H9 (cell line): Measurements from ENCODE around the gene SELENOH. TPM values are rescaled to one million over a fixed set of nuclear protein-coding genes. Genes with fewer than 3 reads are reported as not detected.

Experiments
- DNase-seq: peaks from one replicate; pipeline ENCODE4 v3.0.0-alpha.2; 2017
- H2AFZ ChIP-seq: one replicate; pipeline ENCODE4 v1.6.1; 2013; ENCODE audit warnings: mild to moderate bottlenecking, low read length, control low read depth, moderate library complexity
- H2AK5ac ChIP-seq: 2 replicates; pipeline ENCODE4 v1.6.1; 2013; ENCODE audit warnings: low read length, control low read depth, mixed read lengths; ENCODE audit not compliant: insufficient read length
- H2BK120ac ChIP-seq: one replicate; pipeline ENCODE4 v1.6.1; 2013; ENCODE audit warnings: low read depth, mild to moderate bottlenecking, low read length, control low read depth, inconsistent platforms; ENCODE audit not compliant: poor library complexity, severe bottlenecking
- H2BK12ac ChIP-seq: 2 replicates; pipeline ENCODE4 v1.6.1; 2013; ENCODE audit warnings: low read length, control low read depth, mixed read lengths, low read depth; ENCODE audit not compliant: insufficient read length
- H2BK15ac ChIP-seq: 2 replicates; pipeline ENCODE4 v1.6.1; 2013; ENCODE audit warnings: low read depth, low read length, control low read depth
- H2BK20ac ChIP-seq: one replicate; pipeline ENCODE4 v1.6.1; 2013; ENCODE audit warnings: low read depth, mild to moderate bottlenecking, low read length, control low read depth, inconsistent platforms; ENCODE audit not compliant: poor library complexity, severe bottlenecking
- H2BK5ac ChIP-seq: 2 replicates; pipeline ENCODE4 v1.6.1; 2013; ENCODE audit warnings: low read length, control low read depth, mixed read lengths; ENCODE audit not compliant: insufficient read length
- H3K14ac ChIP-seq: 2 replicates; pipeline ENCODE4 v1.6.1; 2013; ENCODE audit warnings: low read length, control low read depth; ENCODE audit not compliant: insufficient read depth
- H3K18ac ChIP-seq: 2 replicates; pipeline ENCODE4 v1.6.1; 2013; ENCODE audit warnings: low read depth, mild to moderate bottlenecking, mixed read lengths, low read length, control low read depth; ENCODE audit not compliant: insufficient read length
- H3K23ac ChIP-seq: 2 replicates; pipeline ENCODE4 v1.6.1; 2013; ENCODE audit warnings: low read length, control low read depth, mixed read lengths, low read depth; ENCODE audit not compliant: insufficient read length
- H3K23me2 ChIP-seq: 2 replicates; pipeline ENCODE4 v1.6.1; 2013; ENCODE audit warnings: low read depth, mild to moderate bottlenecking, mixed read lengths, low read length, control low read depth; ENCODE audit not compliant: insufficient read length, poor library complexity, severe bottlenecking
- H3K27ac ChIP-seq: 2 replicates; pipeline ENCODE4 v1.5.1; 2013; ENCODE audit warnings: low read length, control low read depth, mixed read lengths, low read depth; ENCODE audit not compliant: insufficient read length
- H3K27me3 ChIP-seq: 2 replicates; pipeline ENCODE4 v1.6.1; 2013; ENCODE audit warnings: low read length, control low read depth, inconsistent platforms; ENCODE audit not compliant: insufficient read depth
- H3K4ac ChIP-seq: 2 replicates; pipeline ENCODE4 v1.6.1; 2013; ENCODE audit warnings: low read depth, mild to moderate bottlenecking, control low read depth, inconsistent platforms, low read length, moderate library complexity
- H3K4me1 ChIP-seq: 2 replicates; pipeline ENCODE4 v1.6.1; 2013; ENCODE audit warnings: low read length, control low read depth, inconsistent platforms; ENCODE audit not compliant: insufficient read depth
- H3K4me2 ChIP-seq: 2 replicates; pipeline ENCODE4 v1.6.1; 2013; ENCODE audit warnings: low read length, control low read depth, mixed read lengths; ENCODE audit not compliant: insufficient read length, insufficient read depth
- H3K56ac ChIP-seq: 2 replicates; pipeline ENCODE4 v1.6.1; 2013; ENCODE audit warnings: low read depth, mild to moderate bottlenecking, mixed read lengths, low read length, control low read depth; ENCODE audit not compliant: insufficient read length
- H3K79me1 ChIP-seq: 2 replicates; pipeline ENCODE4 v1.6.1; 2013; ENCODE audit warnings: low read depth, mild to moderate bottlenecking, moderate library complexity, low read length, control low read depth, inconsistent platforms; ENCODE audit not compliant: insufficient read depth, poor library complexity, severe bottlenecking
- H3K79me2 ChIP-seq: 2 replicates; pipeline ENCODE4 v1.6.1; 2013; ENCODE audit warnings: low read length, control low read depth, inconsistent platforms; ENCODE audit not compliant: insufficient read depth
- H3K9ac ChIP-seq: 2 replicates; pipeline ENCODE4 v1.6.1; 2013; ENCODE audit warnings: low read length, control low read depth, mixed read lengths; ENCODE audit not compliant: insufficient read length; ENCODE audit errors: extremely low read depth
- H3K9me3 ChIP-seq: one replicate; pipeline ENCODE4 v1.6.1; 2013; ENCODE audit warnings: low read depth, low read length, inconsistent platforms; ENCODE audit not compliant: control insufficient read depth
- H3T11ph ChIP-seq: one replicate; pipeline ENCODE4 v1.6.1; 2013; ENCODE audit warnings: mild to moderate bottlenecking, low read length, control low read depth, inconsistent platforms
- H4K20me1 ChIP-seq: one replicate; pipeline ENCODE4 v1.6.1; 2013; ENCODE audit not compliant: control insufficient read depth, insufficient read length, insufficient read depth
- H4K5ac ChIP-seq: 2 replicates; pipeline ENCODE4 v1.6.1; 2013; ENCODE audit warnings: low read depth, mild to moderate bottlenecking, mixed read lengths, low read length, control low read depth; ENCODE audit not compliant: insufficient read length
- H4K8ac ChIP-seq: replicated peaks from 2 replicates; pipeline ENCODE4 v1.6.1; 2013; ENCODE audit warnings: low read length, control low read depth, mixed read lengths, low read depth; ENCODE audit not compliant: insufficient read length
- H4K91ac ChIP-seq: 2 replicates; pipeline ENCODE4 v1.6.1; 2013; ENCODE audit warnings: low read depth, mild to moderate bottlenecking, moderate library complexity, mixed read lengths, low read length, control low read depth; ENCODE audit not compliant: insufficient read length
- H3K27ac Mint-ChIP-seq, 3 experiments: 2 replicates in 2 of 3; 3 replicates in 1 of 3; pipeline ENCODE4 v1.8.0; 2020 to 2021; ENCODE audit warnings: mixed read lengths in 3 of 3, mild to moderate bottlenecking in 1 of 3, moderate library complexity in 1 of 3
- H3K27me3 Mint-ChIP-seq: 2 replicates; pipeline ENCODE4 v1.8.0; 2021; ENCODE audit warnings: low read depth, mild to moderate bottlenecking, moderate library complexity, mixed read lengths
- H3K36me3 Mint-ChIP-seq, 3 experiments: 2 replicates in 2 of 3; 3 replicates in 1 of 3; pipeline ENCODE4 v1.8.0; 2020 to 2021; ENCODE audit warnings: low read depth in 3 of 3, mixed read lengths in 3 of 3; ENCODE audit not compliant: insufficient read depth in 1 of 3
- H3K4me1 Mint-ChIP-seq, 2 experiments: 2 replicates each; pipeline ENCODE4 v1.8.0; 2020; ENCODE audit warnings: mixed read lengths in 2 of 2
- H3K4me3 Mint-ChIP-seq, 2 experiments: 2 replicates in 1 of 2; 3 replicates in 1 of 2; pipeline ENCODE4 v1.8.0; 2020 to 2021; ENCODE audit warnings: mild to moderate bottlenecking in 2 of 2, mixed read lengths in 2 of 2, moderate library complexity in 1 of 2
- H3K9me3 Mint-ChIP-seq, 2 experiments: 2 replicates in 1 of 2; 3 replicates in 1 of 2; pipeline ENCODE4 v1.8.0; 2020; ENCODE audit warnings: mild to moderate bottlenecking in 2 of 2, mixed read lengths in 2 of 2, moderate library complexity in 1 of 2
- WGBS: extraction: QIAGEN DNeasy Blood & Tissue Kit; methylation state at CpG from one replicate; pipeline ENCODE4 v1.1.7; 2013; ENCODE audit warnings: missing lambda C conversion rate, low lambda C conversion rate, mixed read lengths; ENCODE audit not compliant: insufficient read length; ENCODE audit errors: extremely low coverage; 5-methylcytosine and 5-hydroxymethylcytosine counted together
- total RNA-seq: library from RNA; stranded (reverse); gene quantifications from 2 replicates; pipeline ENCODE4 v1.2.1, GENCODE V29; 2021
- TF ChIP-seq, protein P1 (sequence below): fragments of 200-600 bp; sonication (generic); conservative IDR thresholded peaks from 3 replicates; pipeline ENCODE4 v1.8.0; 2021; ENCODE audit warnings: antibody characterized with exemption, mild to moderate bottlenecking

Gene SELENOH
- total RNA-seq, 1 experiment from 2014 or later, result 251 TPM

DNA sequence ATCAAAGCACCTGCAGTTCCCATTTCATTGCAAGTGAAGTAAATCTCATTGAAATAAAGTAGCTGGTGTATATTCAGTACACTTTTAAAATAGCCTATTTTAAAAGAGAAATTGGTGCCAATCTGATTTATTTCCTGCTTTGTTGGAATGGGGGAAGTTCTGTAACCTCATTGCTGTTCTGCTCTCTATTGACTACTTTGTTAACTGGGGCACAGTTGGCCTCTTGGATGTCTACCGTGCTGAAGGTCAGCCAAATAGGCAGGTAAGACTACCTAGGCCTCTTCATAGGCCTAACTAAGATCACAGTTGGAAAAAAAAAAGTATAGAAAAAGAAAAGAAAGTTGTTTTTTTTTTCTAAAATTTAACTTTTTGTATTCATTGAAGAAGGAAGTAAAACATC is 29.5 kb downstream of the SELENOH start:
- Mint-ChIP-seq H3K36me3 (peaks cover 8 to 32% (median 19%) of the 10 kb centered on the region in 3 experiments; a peak in 6 of 7 replicates), H3K4me3 (no peak overlapping the region), H3K27ac (no peak overlapping the region), H3K27me3 (no peaks in the 10 kb centered on the region), H3K4me1 (peaks cover 43 to 44% of the 10 kb centered on the region in 2 experiments), H3K9me3 (no peaks in the 10 kb centered on the region)
- Histone ChIP-seq H4K91ac (no peak overlapping the region), H3K14ac (no peak overlapping the region), H3K23me2 (no peaks in the 10 kb centered on the region), H2BK20ac (no peak overlapping the region), H4K5ac (no peak overlapping the region), H3K23ac (no peak overlapping the region), H2BK120ac (no peak overlapping the region), H2AFZ (no peak overlapping the region), H3K27me3 (no peaks in the 10 kb centered on the region), H2AK5ac (no peak overlapping the region), H3K79me1 (peaks cover 7% of the 10 kb centered on the region), H3T11ph (no peak overlapping the region), H4K8ac (no peak overlapping the region), H3K4me1 (peaks cover 8% of the 10 kb centered on the region; the same call in 1 of the 2 replicates), H3K79me2 (peaks cover 58% of the 10 kb centered on the region; the same call in 1 of the 2 replicates), H3K9me3 (no peaks in the 10 kb centered on the region), H4K20me1 (no peaks in the 10 kb centered on the region), H3K18ac (no peak overlapping the region), H3K4me2 (no peak overlapping the region), H3K9ac (no peak overlapping the region), H2BK15ac (no peak overlapping the region), H2BK5ac (no peak overlapping the region), H3K4ac (no peak overlapping the region), H2BK12ac (no peak overlapping the region), H3K56ac (no peak overlapping the region), H3K27ac (no peak overlapping the region)
- no CpG with 5 or more reads among the region's 1 CpG for WGBS
- no peak for DNase-seq
- TF ChIP-seq, protein P1, sequence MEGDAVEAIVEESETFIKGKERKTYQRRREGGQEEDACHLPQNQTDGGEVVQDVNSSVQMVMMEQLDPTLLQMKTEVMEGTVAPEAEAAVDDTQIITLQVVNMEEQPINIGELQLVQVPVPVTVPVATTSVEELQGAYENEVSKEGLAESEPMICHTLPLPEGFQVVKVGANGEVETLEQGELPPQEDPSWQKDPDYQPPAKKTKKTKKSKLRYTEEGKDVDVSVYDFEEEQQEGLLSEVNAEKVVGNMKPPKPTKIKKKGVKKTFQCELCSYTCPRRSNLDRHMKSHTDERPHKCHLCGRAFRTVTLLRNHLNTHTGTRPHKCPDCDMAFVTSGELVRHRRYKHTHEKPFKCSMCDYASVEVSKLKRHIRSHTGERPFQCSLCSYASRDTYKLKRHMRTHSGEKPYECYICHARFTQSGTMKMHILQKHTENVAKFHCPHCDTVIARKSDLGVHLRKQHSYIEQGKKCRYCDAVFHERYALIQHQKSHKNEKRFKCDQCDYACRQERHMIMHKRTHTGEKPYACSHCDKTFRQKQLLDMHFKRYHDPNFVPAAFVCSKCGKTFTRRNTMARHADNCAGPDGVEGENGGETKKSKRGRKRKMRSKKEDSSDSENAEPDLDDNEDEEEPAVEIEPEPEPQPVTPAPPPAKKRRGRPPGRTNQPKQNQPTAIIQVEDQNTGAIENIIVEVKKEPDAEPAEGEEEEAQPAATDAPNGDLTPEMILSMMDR, result no peak
